NCI-H774 (cell line): Measurements from ENCODE around the gene ELK1.
"Not testable (repeated sequence)": the region's sequence is repeated elsewhere in the genome, so short reads cannot be mapped to it uniquely, and the experiment has no call there.

Experiments used
- DNase-seq: peaks from one replicate; lab custom pipeline; 2025; lab: John Stamatoyannopoulos, UW

Gene ELK1

DNA sequence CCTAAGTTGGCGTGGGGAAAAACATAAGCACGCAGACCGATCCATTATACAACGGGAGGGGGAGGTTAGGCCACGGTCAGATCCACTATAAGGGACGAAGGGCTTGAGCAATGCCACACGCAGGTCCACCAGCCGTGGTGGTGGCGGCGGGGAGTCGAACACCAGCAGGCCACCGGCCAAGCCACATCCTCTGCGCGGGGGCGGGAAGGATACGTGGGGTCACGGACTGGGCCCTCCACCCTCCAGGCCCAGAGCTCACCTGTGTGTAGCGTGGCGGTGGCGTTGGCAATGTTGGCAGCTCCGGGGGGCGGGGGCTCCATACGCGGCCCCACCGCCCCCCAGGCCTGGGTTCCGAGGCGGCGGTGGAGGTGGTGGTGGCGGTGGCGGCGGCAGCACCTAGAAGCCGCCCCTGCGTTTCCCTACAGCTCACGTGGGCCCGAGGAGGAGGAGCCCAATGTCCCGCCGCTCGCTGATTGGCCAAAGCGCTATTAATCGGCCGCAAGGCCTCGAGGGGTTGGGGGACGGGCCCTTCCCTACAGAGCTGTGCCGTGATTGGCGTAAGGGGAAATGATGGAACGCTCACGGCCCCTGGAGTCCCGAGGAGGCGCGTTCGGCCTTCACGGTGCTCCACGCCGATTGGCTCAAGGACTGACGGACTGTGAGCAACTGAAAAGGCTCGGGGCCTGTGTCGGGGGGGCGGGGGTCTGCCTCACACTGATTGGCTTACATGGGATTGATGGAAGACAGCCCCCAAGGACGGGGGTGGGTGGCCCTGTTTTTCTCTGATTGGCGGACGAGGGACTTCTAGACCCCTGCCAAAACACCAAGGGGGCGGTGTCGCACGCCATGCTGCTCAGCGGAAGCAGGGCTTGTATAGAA, at the start of gene ELK1:
Gene ELK1, minus strand, starts transcription at position 400 of the 879 bp plus-strand sequence. CDS start 9,122 bp downstream, outside the sequence.
- DNase-seq = peak; percentile 91

GRCh38 chrX:47697181-47697580, 46.8 kb upstream of the ELK1 start:
- DNase-seq = no peak

DNA sequence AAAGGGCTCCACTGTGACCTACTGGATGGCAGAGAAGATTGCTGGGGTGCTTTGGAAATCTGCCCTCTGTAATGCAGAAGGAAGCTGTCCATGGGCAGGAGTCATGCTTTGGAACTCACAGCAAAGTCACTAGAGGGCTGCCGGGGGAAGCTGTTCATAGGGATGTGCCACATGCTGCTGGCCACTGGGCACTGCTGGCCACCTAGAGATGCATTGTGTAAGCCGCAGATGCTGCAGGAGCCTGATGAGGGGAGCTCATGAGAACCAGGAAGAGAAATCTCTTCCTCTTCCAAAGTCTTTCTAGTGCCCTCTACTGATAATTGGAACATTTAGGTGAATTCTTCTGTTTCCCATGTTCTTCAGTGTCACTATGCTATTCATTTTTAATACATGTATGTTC, 39.8 kb upstream of the ELK1 start:
- no peak for DNase-seq

GRCh38 chrX:47687263-47687662, 36.9 kb upstream of the ELK1 start:
- no peak for DNase-seq

- no peak for DNase-seq
These were observed 33.5 kb upstream of the ELK1 start for GRCh38 chrX:47683829-47684205.

DNA sequence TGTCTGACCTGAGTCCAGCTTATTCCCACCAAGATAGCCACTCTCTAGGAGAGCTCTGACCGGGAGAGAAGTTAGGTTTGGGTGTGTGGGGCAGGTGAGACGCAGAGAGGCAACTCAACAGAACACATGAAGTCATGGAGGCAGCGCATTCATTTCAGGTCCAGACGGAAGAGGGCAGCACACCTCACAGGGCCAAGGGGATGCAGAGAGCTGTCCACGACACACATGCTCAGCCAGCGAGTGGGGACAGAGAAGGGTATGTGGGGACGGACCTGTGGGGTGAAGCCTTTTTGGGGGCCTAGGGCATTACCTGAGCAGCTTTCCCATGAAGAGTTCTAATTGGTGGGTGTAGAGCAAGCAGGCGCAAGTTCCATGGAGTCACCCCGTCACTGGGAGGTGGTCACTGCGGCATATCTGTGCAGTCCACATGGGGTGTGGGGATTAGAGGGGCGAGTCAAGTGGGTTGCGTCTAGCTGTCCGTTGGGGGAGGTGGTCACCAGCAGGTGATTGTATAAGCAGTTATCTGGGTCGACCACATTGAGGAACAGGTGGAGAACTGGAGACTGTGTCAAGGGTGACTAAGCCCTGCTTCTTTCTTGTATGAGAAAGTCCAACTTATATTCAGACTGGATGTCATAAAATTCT, 32.9 kb upstream of the ELK1 start:
- no peak for DNase-seq

GRCh38 chrX:47675959-47676859, 25.8 kb upstream of the ELK1 start:
- not testable (repeated sequence) for DNase-seq

GRCh38 chrX:47674776-47675175, 24.4 kb upstream of the ELK1 start:
- DNase-seq = no peak

- DNase-seq = not testable (repeated sequence)
These were observed 15.4 kb upstream of the ELK1 start for GRCh38 chrX:47665797-47666196.

- DNase-seq = no peak
These were observed 14.4 kb upstream of the ELK1 start for GRCh38 chrX:47664737-47665136.

DNA sequence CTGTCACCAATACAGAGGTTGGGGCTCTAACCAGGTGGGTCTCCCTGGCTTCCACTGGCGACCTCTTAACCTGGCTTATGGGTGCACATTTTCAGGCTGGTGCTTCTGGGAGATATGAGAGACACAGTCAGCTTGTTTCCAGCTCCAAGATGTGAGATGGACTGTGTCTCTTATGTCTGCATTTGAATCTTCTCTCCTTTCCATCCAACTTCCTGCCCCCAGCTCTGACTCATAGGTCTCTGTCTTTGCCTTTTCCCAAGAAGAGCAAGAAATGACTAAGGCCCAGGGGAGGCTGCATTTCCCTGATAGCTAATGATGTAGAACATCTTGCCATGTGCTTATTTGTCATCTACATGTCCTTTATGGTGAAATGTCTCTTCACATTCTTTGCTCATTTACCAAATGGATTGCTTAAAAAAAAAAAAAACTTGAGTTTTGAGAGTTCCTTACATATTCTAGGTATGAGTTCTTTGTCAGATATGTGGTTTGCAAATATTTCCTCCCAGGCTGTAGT, 11.8 kb upstream of the ELK1 start:
- no peak for DNase-seq

- DNase-seq = no peak
These were observed 11.2 kb upstream of the ELK1 start for GRCh38 chrX:47661539-47661938.

DNA sequence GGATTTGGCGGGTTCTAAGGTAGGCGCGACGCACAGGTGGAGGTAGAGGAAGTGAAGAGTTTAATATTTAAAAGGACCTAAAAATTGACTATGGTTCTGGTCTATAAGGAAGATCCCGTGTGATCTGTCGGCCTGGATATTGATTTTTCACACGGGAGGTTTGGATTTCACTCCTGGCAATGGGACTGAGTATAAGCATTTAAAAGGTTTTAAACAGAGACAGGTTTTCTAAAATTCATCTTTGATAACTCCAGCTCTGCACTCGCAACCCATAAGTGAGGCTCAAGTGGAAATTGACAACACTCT, 9.0 kb upstream of the ELK1 start:
- no peak for DNase-seq

DNA sequence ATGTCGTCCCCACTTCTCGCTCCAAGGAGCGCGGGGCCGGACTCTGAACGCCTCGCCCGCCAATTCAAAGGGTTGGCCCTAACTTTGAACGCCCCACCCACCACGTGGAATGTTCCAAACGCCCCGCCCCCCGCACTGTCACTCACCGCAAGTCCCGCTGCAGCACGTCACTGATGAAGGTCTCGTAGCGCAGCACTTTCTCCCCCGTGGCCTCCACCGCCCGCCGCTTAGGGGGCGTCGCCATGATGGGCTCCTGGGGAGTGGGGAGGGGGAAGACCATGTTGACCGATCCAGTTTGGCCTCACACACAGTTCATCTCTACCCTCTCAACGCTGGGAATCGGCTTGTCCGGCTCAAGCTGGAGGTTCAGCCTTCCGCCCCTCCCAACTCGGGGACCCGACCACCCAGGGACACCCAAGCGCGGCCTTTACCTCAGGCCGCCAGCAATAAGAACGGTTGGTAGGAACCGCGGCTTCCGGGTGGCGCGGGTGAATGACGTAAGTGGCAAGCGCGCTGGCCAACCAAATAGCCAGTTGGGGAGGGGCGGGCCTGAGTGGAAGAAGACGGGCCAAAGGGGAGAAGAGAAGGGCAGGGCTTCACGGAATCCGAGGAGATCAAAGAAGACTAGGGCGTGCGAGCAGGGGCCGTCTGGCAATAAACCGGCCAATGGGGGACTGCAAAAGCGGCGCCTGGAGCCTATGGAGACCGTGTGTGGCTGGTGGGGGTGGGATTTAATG, 8.5 kb upstream of the ELK1 start, which contains the start of gene UXT:
Gene UXT, minus strand, starts transcription at position 497 of the 737 bp plus-strand sequence. Its CDS starts 253 bp downstream, at position 244.
- DNase-seq = peak; percentile 85

GRCh38 chrX:47658301-47658683, 7.9 kb upstream of the ELK1 start:
- DNase-seq = no peak

DNA sequence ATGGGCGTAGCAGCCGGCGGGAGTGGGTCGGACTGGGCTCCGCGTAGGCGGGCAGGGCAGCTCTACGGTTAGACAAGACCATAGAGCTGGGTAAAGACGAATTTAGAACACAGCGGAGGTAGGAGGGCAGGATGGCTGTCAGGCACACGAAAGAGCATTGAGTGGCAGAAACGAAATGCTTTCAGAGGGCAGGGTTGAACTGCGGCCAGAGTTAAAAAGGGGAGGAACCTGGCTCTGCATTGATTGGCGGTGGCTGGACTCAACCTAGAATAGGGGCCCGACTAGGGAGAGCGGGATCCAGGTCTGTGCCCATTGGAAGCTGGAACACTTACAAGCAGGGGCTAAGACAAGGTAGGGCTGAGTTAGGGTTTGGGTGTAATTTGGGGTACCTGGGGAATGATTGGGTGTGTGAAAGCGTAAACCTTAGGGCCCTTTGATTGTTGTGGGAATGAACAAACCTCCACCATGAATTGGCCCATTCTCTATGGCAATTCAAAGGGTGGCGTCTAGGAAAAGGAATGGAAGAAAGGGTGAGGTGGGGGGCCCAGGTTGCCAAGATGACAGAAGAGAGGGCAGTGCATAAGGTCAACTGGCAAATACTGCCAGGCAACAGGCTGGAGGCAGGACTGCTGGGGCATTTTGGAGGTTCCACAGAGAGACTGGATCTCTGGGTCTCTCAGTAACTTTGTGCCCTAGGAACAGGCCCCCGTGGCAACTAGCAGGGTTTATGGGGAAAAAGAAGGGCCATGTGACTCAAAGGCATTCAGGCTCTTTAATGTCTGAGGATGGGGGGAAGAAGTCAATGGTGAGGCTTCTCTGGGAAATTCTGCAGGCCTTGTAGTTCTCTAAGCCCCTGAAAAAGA, 911 bp upstream of the ELK1 start:
- DNase-seq = no peak

DNA sequence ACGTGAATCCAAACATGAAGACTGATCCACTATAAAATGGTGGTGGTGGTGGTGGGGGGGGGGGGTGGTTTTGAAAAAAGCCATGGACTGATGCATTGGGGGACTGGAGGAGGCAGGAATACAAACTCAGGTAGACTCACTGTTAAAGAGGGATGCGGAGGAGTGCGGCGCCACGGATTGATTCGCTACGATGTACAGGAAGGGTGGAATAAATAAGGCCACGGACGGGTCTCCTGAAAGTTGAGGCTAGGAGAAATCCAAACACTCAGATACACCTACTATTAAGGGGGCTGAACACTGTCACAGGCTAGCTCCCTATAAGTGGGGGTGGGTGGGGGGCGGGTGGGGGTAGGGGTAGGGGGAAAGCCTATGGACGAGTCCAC, 591 bp downstream of the ELK1 start:
- DNase-seq = no peak

- no peak for DNase-seq
These were observed 1.1 kb downstream of the ELK1 start for GRCh38 chrX:47649271-47649670.

DNA sequence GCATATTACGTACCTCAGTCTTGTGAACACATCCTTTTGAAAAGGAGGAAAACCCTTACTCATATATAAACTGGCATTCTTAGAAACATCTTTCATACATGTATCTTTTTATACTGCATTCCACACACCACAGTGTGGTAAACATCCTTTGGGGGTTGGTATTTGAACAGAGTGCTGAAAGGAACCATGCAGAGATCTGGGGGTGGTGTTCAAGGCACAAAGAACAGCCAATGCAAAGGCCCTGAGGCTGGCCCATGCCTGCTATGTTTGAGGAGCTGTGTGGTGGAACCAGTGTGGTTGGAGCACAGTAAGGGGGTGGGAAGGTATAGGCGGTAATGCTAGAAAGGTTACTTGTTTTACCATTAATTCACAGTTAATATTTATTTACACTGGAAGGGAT, 2.0 kb downstream of the ELK1 start:
- DNase-seq = no peak

GRCh38 chrX:47646636-47647035, 3.7 kb downstream of the ELK1 start:
- DNase-seq = no peak

GRCh38 chrX:47645530-47645929, 4.8 kb downstream of the ELK1 start:
- DNase-seq = no peak
